Fibroblast of mammary gland (primary cell): ENCODE results near the gene UNC80.

ENCODE experiments used
- DNase-seq: peaks from one replicate; pipeline ENCODE4 v3.0.0-alpha.2; 2010; ENCODE audit warnings: low read depth
- H3K4me3 ChIP-seq: 2 replicates; pipeline ENCODE4 v1.5.1; 2011; ENCODE audit warnings: low read depth, mild to moderate bottlenecking, low read length, moderate library complexity; ENCODE audit not compliant: control insufficient read depth
- TF ChIP-seq, protein P1 (sequence below): conservative IDR thresholded peaks from 2 replicates; pipeline ENCODE4 v1.5.1; 2011; ENCODE audit warnings: low read depth, low read length, inconsistent platforms; ENCODE audit not compliant: control insufficient read depth, insufficient read depth

The UNC80 gene

GRCh38 chr2:209771474-209772289, at the start of gene UNC80:
Gene UNC80 (plus strand): TSS chr2:209771832. CDS start chr2:209772073, 241 bp downstream.
- TF ChIP-seq, protein P1, sequence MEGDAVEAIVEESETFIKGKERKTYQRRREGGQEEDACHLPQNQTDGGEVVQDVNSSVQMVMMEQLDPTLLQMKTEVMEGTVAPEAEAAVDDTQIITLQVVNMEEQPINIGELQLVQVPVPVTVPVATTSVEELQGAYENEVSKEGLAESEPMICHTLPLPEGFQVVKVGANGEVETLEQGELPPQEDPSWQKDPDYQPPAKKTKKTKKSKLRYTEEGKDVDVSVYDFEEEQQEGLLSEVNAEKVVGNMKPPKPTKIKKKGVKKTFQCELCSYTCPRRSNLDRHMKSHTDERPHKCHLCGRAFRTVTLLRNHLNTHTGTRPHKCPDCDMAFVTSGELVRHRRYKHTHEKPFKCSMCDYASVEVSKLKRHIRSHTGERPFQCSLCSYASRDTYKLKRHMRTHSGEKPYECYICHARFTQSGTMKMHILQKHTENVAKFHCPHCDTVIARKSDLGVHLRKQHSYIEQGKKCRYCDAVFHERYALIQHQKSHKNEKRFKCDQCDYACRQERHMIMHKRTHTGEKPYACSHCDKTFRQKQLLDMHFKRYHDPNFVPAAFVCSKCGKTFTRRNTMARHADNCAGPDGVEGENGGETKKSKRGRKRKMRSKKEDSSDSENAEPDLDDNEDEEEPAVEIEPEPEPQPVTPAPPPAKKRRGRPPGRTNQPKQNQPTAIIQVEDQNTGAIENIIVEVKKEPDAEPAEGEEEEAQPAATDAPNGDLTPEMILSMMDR: no peak
- DNase-seq: peak; percentile 40
- H3K4me3 ChIP-seq: peak within 1 kb of the TSS; percentile 20

- H3K4me3 ChIP-seq: no peak overlapping the region
- TF ChIP-seq, protein P1: no peak
- no peak for DNase-seq
Measured at GRCh38 chr2:209726311-209726710, 45.3 kb upstream of the UNC80 start.

GRCh38 chr2:209727077-209727476, 44.6 kb upstream of the UNC80 start:
- TF ChIP-seq, protein P1: no peak
- no peak overlapping the region for H3K4me3 ChIP-seq
- no peak for DNase-seq

DNA sequence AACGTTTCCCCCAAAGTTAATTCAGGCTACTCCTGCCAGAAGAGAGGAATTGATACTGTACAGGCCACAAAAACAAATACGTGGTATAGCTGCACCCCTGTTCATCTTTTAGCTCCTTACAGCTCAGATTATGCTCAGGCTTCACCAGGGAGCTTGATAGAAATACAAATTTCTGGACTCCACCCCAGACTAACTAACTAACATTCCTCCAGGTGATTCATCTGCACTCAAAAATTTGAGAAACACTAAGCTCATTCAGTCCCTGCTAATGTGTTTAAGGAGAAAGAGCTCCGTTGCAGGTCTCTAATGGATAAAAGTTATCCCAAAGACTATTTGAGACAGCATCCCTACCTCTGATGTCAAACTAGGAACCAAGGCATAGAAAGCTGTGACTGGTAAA, 36.8 kb upstream of the UNC80 start:
- TF ChIP-seq, protein P1: no peak
- DNase-seq: no peak
- H3K4me3 ChIP-seq: no peak overlapping the region

GRCh38 chr2:209741953-209742352, 29.7 kb upstream of the UNC80 start:
- DNase-seq: no peak
- no peak overlapping the region for H3K4me3 ChIP-seq
- TF ChIP-seq, protein P1: no peak

DNA sequence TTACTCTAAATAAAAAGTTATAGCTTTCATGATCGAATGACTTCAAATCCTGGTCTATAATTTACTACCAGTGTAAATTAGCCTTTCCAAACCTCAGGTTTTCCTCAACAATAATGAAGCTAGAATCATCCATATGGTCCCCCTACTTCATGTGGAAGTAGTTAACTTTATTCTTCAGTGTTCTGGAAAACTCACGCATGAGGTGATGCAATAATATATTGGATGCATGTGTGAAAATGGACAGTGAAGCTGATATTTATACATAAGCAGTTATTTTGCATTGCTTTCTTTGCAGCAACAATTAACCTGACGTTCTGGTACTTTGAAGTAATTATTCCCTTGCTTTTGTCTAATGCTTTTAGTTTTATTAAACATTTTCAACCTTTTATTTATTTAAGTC, 18.6 kb upstream of the UNC80 start:
- no peak for DNase-seq
- no peak overlapping the region for H3K4me3 ChIP-seq
- TF ChIP-seq, protein P1: no peak

DNA sequence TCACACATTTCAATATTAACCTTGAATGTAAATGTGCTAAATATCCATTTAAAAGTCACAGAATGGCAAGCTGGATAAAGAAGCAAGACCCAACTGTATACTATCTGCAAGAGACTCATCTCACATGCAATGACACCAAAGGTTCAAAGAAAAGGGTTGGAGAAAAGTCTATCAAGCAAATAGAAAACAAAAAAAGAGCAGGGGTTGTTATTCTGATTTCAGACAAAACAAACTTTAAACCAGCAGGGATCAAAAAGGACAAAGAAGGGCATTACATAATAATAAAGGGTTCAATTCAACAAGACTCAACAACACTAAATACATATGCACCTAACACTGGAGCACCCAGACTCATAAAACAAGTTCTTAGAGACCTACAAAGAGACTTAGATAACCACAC, 14.5 kb upstream of the UNC80 start:
- no peak overlapping the region for H3K4me3 ChIP-seq
- TF ChIP-seq, protein P1: no peak
- no peak for DNase-seq
